Muscle layer of duodenum (tissue), 2 donors: ENCODE measurements around the gene SIDT2.

Experiments
- H3K27ac ChIP-seq: one replicate; pipeline ENCODE4 v1.7.0; 2013; ENCODE audit warnings: mild to moderate bottlenecking, low read length
- H3K27me3 ChIP-seq: one replicate; pipeline ENCODE4 v1.7.0; 2013; ENCODE audit warnings: low read depth, mild to moderate bottlenecking, control low read depth, low read length
- H3K36me3 ChIP-seq, 2 donors: one replicate each; pipeline ENCODE4 v1.7.0; 2013; ENCODE audit warnings: low read length in 2 of 2, control low read depth in 1 of 2, mild to moderate bottlenecking in 1 of 2; ENCODE audit not compliant: insufficient read depth in 2 of 2, control insufficient read depth in 1 of 2
- H3K4me1 ChIP-seq, 2 donors: one replicate each; pipeline ENCODE4 v1.7.0; 2013; ENCODE audit warnings: low read length in 2 of 2, mild to moderate bottlenecking in 2 of 2, control low read depth in 1 of 2, moderate library complexity in 1 of 2; ENCODE audit not compliant: insufficient read depth in 2 of 2, control insufficient read depth in 1 of 2
- H3K4me3 ChIP-seq, 2 donors: one replicate each; pipeline ENCODE4 v1.7.0; 2013; ENCODE audit warnings: low read length in 2 of 2, low read depth in 1 of 2, mild to moderate bottlenecking in 1 of 2
- H3K9me3 ChIP-seq, 2 donors: one replicate each; pipeline ENCODE4 v1.7.0; 2013; ENCODE audit warnings: low read length in 2 of 2, control low read depth in 1 of 2, mild to moderate bottlenecking in 1 of 2; ENCODE audit not compliant: control insufficient read depth in 1 of 2
- donor health status: healthy.

Gene SIDT2

DNA sequence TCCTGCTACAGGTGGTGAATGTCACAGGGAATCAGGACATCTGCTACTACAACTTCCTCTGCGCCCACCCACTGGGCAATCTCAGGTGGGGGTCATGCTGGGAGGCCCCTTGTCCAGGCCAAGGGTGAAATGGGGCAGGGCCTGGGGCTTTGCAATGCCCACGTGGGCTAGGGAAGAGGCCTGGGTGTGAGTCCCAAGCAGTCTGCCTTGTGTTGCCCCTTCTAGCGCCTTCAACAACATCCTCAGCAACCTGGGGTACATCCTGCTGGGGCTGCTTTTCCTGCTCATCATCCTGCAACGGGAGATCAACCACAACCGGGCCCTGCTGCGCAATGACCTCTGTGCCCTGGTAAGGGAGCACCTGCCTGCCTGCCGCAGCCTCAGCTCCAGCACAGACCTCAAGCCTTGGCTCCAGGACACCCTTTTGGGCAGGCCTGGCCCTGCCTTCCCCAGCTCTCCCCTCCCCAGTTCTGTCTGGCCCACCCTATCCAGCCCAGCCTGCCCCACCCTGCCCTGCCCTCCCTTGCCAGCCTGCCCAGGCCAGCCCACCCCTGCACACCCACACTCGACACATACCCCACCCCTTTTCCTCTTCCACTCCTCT is 11.5 kb downstream of the SIDT2 start:
- Histone ChIP-seq H3K9me3 (no peaks in the 10 kb centered on the region), H3K4me1 (no peaks in the 10 kb centered on the region), H3K36me3 (peaks cover 39 to 75% of the 10 kb centered on the region in 2 donors), H3K27ac (no peak overlapping the region), H3K4me3 (no peak overlapping the region), H3K27me3 (no peaks in the 10 kb centered on the region)

GRCh38 chr11:117191680-117192400 is 13.3 kb downstream of the SIDT2 start:
- H3K36me3 ChIP-seq, result peaks cover 43 to 74% of the 10 kb centered on the region in 2 donors
- no peaks in the 10 kb centered on the region for H3K9me3 ChIP-seq
- no peak overlapping the region for H3K4me3 ChIP-seq
- no peak overlapping the region for H3K27ac ChIP-seq
- H3K4me1 ChIP-seq, result no peaks in the 10 kb centered on the region
- H3K27me3 ChIP-seq, result no peaks in the 10 kb centered on the region

- peaks cover 0 to 3% of the 10 kb centered on the region in 2 donors for H3K4me1 ChIP-seq
- no peaks in the 10 kb centered on the region for H3K9me3 ChIP-seq
- no peak overlapping the region for H3K27ac ChIP-seq
- peaks cover 41 to 68% of the 10 kb centered on the region in 2 donors for H3K36me3 ChIP-seq
- H3K4me3 ChIP-seq, result no peak overlapping the region
- no peaks in the 10 kb centered on the region for H3K27me3 ChIP-seq
These were observed 13.9 kb downstream of the SIDT2 start for GRCh38 chr11:117192401-117192875.

DNA sequence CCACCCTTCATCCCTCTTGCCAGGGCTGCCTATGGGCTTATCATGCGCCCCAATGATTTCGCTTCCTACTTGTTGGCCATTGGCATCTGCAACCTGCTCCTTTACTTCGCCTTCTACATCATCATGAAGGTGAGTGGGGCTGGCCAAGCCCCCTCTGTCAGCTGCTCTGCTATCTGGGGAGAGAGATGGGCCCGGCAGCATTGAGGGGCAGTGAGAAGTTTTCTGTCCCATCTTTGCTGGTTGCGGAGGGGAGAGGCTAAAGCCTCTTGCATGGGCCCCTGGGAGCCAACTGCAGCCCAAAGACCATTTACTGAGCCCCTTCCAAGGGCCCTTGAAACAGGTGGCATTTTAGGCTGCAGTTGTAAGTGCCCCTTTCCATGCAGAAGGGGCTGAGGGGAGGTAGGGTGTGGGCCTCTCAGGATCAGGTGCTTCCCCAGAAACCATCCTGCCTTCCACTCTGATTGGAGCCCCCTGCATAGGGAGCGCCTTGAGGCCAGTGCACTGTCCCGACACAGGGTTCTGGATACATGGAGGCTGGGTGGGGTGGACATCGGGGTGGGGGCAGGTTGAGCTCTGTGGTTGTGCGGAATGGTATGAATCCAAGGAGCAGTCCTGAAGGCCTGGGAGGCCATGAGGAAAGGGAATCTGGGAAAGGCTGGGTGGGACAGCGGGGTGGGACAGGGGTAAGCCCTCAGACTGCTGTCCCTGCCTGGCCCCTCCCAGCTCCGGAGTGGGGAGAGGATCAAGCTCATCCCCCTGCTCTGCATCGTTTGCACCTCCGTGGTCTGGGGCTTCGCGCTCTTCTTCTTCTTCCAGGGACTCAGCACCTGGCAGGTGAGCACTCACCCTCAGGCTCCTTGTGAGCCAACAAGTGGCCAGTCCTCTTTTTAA is 14.8 kb downstream of the SIDT2 start:
- H3K27ac ChIP-seq, result no peak overlapping the region
- H3K36me3 ChIP-seq, result peaks cover 36 to 59% of the 10 kb centered on the region in 2 donors

GRCh38 chr11:117194267-117194666 is 15.7 kb downstream of the SIDT2 start:
- no peaks in the 10 kb centered on the region for H3K27me3 ChIP-seq
- H3K9me3 ChIP-seq, result no peaks in the 10 kb centered on the region
- peaks cover 29 to 50% of the 10 kb centered on the region in 2 donors for H3K36me3 ChIP-seq
- peaks cover 8 to 15% of the 10 kb centered on the region in 2 donors for H3K4me1 ChIP-seq
- no peak overlapping the region for H3K4me3 ChIP-seq
- H3K27ac ChIP-seq, result no peak overlapping the region

More for the DNA sequence above, 14.8 kb downstream of the SIDT2 start:
- Histone ChIP-seq H3K4me3 (no peak overlapping the region), H3K9me3 (no peaks in the 10 kb centered on the region), H3K4me1 (peaks cover 4 to 12% of the 10 kb centered on the region in 2 donors), H3K27me3 (no peaks in the 10 kb centered on the region)

- no peak overlapping the region for H3K27ac ChIP-seq
- no peaks in the 10 kb centered on the region for H3K27me3 ChIP-seq
- H3K4me3 ChIP-seq, result no peak overlapping the region
- peaks cover 20 to 40% of the 10 kb centered on the region in 2 donors for H3K36me3 ChIP-seq
- H3K9me3 ChIP-seq, result no peaks in the 10 kb centered on the region
- H3K4me1 ChIP-seq, result peaks cover 8 to 15% of the 10 kb centered on the region in 2 donors
These were observed 16.7 kb downstream of the SIDT2 start for GRCh38 chr11:117195258-117195657.

DNA sequence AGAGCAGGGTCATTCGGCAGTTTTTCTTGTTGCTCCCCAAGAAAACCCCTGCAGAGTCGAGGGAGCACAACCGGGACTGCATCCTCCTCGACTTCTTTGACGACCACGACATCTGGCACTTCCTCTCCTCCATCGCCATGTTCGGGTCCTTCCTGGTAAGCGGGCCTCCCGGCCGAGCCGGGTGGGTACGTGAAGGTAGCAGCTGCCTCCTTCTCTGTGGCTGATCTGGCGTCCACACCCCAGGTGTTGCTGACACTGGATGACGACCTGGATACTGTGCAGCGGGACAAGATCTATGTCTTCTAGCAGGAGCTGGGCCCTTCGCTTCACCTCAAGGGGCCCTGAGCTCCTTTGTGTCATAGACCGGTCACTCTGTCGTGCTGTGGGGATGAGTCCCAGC is 17.2 kb downstream of the SIDT2 start:
- H3K27me3 ChIP-seq, result no peaks in the 10 kb centered on the region

GRCh38 chr11:117197006-117197405 is 18.5 kb downstream of the SIDT2 start:
- H3K36me3 ChIP-seq, result peaks cover 18 to 28% of the 10 kb centered on the region in 2 donors
- H3K27ac ChIP-seq, result peak overlapping the region; percentile 31
- H3K4me1 ChIP-seq, result peaks cover 8 to 15% of the 10 kb centered on the region in 2 donors
- H3K9me3 ChIP-seq, result no peaks in the 10 kb centered on the region
- H3K4me3 ChIP-seq, result no peak overlapping the region
- no peaks in the 10 kb centered on the region for H3K27me3 ChIP-seq

More for the DNA sequence above, 17.2 kb downstream of the SIDT2 start:
- peaks cover 8 to 15% of the 10 kb centered on the region in 2 donors for H3K4me1 ChIP-seq
- peaks cover 15 to 35% of the 10 kb centered on the region in 2 donors for H3K36me3 ChIP-seq
- no peak overlapping the region for H3K4me3 ChIP-seq
- no peak overlapping the region for H3K27ac ChIP-seq
- no peaks in the 10 kb centered on the region for H3K9me3 ChIP-seq

- H3K9me3 ChIP-seq, result no peaks in the 10 kb centered on the region
- H3K27ac ChIP-seq, result peak overlapping the region; percentile 98
- H3K4me3 ChIP-seq, result peak overlapping the region; percentile 49 to 88
- no peaks in the 10 kb centered on the region for H3K27me3 ChIP-seq
- H3K36me3 ChIP-seq, result peaks cover 19 to 20% of the 10 kb centered on the region in 2 donors
- peaks cover 8 to 15% of the 10 kb centered on the region in 2 donors for H3K4me1 ChIP-seq
These were observed 19.2 kb downstream of the SIDT2 start for GRCh38 chr11:117197516-117198456.

DNA sequence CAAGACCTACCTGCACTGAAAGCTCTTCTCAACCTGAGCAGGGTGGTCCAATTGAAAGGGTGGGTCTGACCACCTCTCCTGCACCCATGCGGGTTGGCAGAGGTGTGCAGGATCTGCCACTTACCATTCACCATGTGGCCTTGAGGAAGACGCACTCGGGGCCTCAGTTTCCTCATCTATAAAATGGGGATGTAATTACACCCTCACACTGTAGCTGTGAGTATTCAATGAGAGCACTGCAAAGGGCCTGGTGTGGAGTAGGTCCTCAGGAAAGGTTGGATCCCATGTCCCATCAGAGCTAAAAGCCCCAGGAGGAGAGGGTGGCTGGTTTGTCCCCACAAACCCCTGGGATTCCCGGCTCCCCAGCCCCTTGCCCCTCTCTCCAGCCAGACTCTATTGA is 20.1 kb downstream of the SIDT2 start:
- no peaks in the 10 kb centered on the region for H3K27me3 ChIP-seq
- peaks cover 8 to 22% of the 10 kb centered on the region in 2 donors for H3K4me1 ChIP-seq
- H3K4me3 ChIP-seq, result peak overlapping the region; percentile 49 to 88
- peak overlapping the region; percentile 98 for H3K27ac ChIP-seq
- no peaks in the 10 kb centered on the region for H3K9me3 ChIP-seq
- peaks cover 15 to 20% of the 10 kb centered on the region in 2 donors for H3K36me3 ChIP-seq
